ENCODE results near the gene LRRC4.

LRRC4 gene

DNA sequence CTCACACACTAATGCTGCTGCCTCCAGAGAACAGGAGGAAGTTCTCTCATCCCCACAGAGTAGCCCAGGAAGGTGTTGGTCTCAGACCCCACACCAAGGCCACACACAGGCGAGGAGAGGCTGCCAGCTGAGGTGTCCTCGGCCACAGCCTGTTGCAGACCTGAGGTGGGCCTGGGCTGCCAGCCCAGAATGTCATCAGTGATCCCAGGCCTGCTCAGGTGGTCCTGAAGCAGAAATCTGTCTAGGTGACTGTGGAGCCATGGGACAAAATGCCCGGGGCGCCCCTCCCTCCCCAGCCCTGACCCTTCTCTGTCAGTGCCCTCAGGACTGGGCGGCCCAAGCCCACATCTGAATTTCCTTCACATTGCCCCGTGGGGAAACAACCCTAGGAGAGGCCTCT is 43.5 kb upstream of the LRRC4 start:
- TF ChIP-seq, protein P1, sequence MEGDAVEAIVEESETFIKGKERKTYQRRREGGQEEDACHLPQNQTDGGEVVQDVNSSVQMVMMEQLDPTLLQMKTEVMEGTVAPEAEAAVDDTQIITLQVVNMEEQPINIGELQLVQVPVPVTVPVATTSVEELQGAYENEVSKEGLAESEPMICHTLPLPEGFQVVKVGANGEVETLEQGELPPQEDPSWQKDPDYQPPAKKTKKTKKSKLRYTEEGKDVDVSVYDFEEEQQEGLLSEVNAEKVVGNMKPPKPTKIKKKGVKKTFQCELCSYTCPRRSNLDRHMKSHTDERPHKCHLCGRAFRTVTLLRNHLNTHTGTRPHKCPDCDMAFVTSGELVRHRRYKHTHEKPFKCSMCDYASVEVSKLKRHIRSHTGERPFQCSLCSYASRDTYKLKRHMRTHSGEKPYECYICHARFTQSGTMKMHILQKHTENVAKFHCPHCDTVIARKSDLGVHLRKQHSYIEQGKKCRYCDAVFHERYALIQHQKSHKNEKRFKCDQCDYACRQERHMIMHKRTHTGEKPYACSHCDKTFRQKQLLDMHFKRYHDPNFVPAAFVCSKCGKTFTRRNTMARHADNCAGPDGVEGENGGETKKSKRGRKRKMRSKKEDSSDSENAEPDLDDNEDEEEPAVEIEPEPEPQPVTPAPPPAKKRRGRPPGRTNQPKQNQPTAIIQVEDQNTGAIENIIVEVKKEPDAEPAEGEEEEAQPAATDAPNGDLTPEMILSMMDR (IDR thresholded peaks at IDR 0.05; ENCODE audit: low read depth, low read length): no peak
- no peak for DNase-seq (ENCODE audit: extremely low read depth, low read depth)

- no peak for DNase-seq (ENCODE audit: extremely low read depth, low read depth)
- TF ChIP-seq, protein P1 (IDR thresholded peaks at IDR 0.05; ENCODE audit: low read depth, low read length): no peak
Observed at GRCh38 chr7:128074336-128074735, 43.1 kb upstream of the LRRC4 start.

GRCh38 chr7:128073671-128074310 is 42.6 kb upstream of the LRRC4 start:
- DNase-seq (ENCODE audit: extremely low read depth, low read depth): no peak
- TF ChIP-seq, protein P1 (IDR thresholded peaks at IDR 0.05; ENCODE audit: low read depth, low read length): no peak

DNA sequence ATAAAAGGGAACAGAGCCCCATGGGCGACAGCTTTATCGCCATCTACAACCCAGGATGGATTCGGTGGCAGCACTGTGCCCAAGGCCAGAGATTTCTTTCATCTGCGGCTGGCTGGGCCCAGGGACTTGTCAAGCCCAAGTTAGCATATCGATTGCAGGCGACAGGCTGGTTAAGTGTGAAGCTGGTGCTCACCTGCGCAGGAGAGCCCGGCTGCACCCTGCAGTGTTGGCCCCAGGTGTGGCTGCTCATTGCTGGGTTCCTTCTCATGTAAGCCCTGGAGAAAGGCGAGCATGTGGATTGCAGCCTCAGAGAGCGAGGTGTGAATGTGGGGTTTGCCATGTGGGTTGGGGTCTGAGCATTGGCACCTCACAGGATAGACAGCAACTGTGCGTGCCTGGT is 40.6 kb upstream of the LRRC4 start:
- TF ChIP-seq, protein P1 (IDR thresholded peaks at IDR 0.05; ENCODE audit: low read depth, low read length): no peak
- DNase-seq (ENCODE audit: extremely low read depth, low read depth): no peak

DNA sequence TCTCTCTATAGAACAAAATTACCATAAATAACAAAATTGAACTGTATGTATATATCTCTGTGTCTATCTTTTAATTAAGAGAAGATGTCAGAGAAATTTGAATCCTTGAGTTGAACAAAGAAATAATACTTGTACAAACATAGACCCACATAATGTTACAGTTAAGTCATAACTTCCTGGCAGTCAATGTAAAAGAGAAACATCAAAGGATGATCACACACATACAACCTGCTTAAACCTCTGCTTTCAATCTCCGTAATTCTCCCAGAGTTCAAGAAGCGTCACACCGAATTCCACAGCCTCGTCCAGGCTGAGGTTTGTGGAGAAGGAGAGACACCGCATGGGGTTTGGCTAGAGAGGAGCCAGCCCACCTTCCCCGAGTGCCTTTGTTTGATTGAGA is 40.1 kb upstream of the LRRC4 start:
- TF ChIP-seq, protein P1 (IDR thresholded peaks at IDR 0.05; ENCODE audit: low read depth, low read length): no peak
- DNase-seq (ENCODE audit: extremely low read depth, low read depth): no peak

GRCh38 chr7:128069373-128070364 is 38.4 kb upstream of the LRRC4 start:
- TF ChIP-seq, protein P1 (IDR thresholded peaks at IDR 0.05; ENCODE audit: low read depth, low read length): no peak
- DNase-seq (ENCODE audit: extremely low read depth, low read depth): no peak

- DNase-seq (ENCODE audit: extremely low read depth, low read depth): no peak
Observed at GRCh38 chr7:128068785-128069184, 37.5 kb upstream of the LRRC4 start.

More at GRCh38 chr7:128068785-128069184, 37.5 kb upstream of the LRRC4 start:
- TF ChIP-seq, protein P1 (IDR thresholded peaks at IDR 0.05; ENCODE audit: low read depth, low read length): no peak
